Activated CD4-positive, alpha-beta T cell treated with anti-CD3 and anti-CD28 coated beads, Interleukin-10, Interleukin-2, amounts not matched to agents 100 ng/mL and 50 ng/mL, durations not matched to agents 16 hours and 8 hours (primary cell): ENCODE measurements around the gene KDELR3.

ENCODE experiments used
- DNase-seq: peaks from one replicate; pipeline ENCODE4 v3.0.0-alpha.2; 2020

Gene KDELR3

DNA sequence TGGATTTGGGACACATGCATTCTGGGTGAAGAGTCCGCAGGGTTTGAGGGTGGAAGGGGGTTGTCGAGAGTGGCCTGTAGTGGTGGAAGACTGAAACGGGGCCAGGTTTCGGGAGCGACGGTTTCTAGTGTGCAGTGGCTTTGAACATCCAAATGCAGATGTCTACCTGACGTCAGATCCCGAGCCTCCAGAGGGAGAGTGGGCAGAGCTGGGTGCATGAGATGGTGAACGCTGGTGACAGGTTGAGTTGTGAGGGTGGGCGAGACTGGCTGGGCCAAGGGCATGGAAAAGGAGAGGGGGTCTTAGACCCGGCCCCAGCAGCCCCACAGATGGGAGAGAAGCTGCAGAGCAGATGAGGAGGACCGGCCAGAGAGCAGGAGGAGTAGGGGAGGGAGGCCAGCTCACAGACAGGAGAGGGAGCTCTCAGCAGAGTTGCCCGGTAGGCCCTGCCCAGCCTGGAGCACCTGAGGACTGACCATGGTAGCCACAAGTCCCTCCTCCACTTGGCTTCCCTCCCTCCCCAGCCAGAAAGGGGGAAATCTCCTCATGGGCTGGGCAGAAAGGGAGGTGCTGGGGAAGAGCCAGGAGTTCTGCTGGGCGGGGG lies 27.0 kb upstream of the KDELR3 start:
- no peak for DNase-seq

DNA sequence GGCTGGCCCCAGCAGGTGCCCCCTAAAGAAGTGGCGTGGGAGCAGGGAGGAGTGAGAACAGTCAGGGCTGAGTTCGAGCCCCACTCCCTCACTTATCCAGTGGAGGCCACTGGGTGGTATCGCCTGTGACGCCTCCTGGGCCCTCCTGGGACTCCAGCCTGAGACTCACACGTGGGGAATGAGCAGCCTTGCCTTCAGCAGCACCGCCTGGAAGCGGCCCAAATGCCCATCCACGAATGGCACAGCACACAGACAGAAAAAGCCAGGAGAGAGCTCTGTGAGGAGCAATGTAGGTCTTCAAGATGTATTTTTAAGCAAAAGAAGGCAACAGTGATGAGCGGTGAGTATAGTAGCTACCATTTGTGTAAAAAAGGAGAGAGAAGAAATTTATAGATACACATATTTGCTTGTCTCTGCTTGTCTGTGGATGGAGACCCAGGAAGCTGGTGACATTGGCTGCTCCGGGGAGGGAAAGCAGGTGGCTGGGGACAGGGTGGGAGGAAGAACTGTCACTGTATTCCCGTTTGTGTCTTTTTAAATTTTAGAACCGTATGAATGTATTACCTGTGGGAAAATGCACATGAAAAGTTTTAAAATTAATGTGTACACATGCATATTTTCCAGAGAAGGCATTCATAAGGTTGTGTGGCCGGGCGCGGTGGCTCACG lies 26.1 kb upstream of the KDELR3 start:
- DNase-seq = no peak

DNA sequence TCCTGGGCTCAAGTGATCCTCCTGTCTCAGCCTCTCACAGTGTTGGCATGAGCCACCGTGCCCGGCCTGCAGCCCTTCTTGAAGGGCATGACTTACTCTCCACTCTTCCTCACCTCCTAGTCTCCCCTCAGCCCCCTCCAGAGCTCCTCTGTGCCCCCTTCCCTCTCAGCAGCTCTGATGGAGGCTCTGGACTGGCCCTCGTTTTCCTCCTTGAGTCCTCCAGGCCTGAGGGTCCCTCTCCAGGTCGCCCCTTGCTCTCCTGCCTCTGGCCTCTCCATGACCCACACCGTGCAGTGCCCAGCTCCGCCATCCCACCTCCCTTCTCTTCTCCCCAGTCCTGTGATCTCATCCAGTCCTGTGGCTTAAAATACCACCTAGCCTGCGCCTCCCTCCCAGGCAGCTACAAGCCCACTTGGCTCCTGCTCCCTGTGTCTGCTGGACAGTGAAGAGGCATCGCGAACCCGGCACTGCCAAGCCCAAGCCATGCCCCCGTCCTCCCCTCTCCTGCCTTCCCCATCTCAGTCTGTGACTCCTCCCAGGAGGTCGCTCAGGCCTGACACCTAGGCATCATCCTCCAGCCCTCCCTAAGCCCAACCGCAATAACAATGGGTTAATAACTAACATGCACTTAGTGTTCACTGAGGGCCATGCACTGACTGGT lies 24.8 kb upstream of the KDELR3 start:
- DNase-seq = no peak

DNA sequence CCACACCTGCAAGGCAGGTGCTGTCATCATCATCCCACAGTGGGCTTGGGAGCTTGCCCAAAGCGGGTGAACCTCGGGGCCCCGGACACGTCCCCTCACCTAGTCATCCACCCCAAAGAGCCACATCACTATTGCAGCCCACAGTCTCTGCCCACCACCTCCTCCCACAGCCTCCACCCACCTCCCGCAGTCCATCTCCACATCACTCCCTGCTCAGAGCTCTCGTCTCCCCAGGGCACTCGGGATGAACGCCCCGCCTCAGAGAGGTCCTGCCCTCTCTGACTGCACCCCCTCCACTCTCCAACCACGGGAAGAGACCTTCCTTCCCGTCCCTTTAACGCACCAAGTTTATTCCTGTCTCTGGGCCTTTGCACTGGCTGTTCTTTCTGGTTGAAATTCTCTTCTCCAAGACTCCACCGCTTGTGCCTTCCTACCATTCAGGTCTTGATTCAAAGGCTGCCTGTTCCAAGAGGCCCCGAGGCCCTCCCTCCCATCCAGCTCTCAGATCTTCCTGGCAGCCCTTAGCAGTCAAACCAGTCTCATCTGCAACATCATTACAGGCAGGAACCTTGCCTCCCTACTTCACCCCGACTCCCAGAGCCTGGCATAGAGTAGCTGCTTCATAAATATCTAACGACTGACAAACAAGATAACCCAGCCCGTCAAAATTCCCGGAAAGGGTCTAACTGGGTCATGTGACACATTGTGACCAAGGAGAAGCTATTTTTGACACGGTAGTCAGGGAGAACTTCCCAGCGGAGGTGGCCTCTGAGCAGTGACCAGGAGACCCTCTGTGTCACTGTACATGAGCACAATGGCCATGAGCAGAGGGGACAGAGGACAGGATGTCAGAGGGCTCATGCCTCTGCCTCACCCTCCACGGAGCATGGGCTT lies 24.0 kb upstream of the KDELR3 start:
- DNase-seq = no peak

DNA sequence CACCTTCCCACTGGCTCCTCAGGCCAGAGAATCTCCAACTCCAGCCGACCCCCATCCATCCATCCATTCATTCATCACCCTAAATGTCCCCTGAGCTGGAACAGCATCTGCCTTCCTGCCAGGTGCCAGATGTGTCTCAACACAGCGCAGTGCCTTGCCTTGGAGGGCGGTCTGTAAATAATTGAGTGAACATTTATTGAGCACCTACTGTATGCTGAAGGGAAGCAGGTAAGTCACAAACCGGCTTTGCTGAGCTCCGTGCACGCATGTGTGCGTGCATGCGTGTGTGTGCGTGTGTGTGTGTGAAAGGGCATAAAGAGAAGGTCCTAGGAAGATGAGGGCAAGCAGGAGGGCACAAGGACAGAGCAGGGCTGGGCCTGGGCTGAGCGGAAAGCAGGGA lies 23.1 kb upstream of the KDELR3 start:
- DNase-seq = no peak

DNA sequence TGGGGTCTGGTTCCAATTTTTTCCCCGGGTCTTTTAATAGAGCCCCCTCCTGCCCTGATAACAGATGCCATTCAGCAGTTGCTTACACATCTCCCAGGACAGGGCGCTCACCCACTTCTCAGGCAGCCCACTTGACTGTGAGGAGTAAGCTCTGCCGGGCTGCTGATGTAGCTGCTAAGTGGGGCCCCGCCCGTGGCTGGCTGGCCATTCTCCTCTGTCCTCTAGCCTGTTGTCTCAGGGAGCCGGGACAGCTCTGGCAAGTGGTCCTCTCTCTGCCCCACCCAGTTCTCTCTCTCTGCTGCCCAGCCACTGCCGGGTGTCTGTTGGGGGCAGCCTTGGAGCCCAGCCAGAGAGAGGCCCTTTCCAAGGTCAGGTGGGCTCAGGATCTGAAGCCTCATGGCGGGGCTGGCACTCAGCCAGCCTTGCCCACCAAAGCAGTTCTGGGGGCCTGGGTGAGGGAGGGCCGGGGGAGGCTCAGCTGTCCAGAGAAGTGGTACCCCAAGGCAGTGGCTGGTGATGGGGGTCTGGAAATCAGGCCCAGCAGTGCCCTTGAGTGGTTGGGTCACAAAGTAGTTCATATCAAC lies 21.8 kb upstream of the KDELR3 start:
- DNase-seq = no peak

DNA sequence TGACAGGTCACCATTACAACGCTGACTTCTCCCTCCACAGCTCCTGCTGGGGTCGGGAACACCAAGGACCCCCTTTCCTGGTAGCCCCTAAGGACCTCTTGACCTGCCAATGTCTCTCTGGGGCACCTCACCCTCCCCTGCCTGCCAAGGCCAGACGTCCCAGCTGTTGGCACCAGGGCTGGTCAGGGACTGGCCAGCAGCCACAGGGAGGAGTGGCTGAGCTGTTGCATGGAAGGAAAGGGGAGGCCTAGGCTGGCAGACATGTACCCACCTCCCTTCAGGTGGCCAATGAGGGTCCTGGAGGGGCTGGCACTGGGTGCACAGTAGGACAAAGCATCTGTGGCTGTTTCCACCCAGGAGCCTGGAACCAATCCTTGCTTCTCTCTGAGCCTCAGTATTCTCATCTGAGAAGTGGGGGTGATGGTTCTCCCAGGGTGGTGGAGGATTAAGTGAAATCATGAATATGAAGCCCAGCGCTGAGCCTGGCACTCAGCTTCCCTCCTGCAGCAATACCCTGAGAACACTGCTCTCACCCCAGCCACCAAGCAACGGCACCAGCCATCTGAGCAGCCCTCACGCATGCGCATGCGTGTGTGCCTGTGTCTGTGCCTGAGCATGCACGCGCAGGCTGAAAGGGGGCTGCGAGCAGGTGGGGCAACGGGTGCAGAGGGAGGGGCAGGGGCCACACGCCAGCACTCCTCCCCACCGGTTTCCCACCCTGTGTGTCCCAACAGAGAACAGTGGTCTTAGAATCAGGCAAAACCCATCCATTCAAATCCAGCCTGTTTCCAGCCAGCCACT lies 18.8 kb upstream of the KDELR3 start:
- no peak for DNase-seq

DNA sequence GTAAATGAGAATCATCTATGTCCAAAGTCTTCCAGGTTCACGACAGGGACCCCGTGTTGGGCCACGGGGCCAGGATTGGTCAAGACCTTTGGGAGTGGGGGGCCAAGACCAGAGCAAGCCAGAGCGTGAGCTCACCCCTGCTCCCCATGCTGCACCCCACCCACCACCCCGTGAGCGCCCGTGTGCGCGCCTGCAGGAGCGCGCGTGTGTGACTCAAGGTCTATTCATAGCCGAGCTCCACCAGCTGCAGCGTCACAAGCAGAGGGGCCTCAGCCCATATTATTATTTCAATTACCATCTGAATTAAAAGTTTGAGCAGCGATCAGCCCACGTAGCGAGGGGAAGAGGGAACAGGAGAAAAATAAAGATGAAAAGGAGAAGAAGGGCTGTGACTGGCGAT lies 18.1 kb upstream of the KDELR3 start:
- DNase-seq = no peak

DNA sequence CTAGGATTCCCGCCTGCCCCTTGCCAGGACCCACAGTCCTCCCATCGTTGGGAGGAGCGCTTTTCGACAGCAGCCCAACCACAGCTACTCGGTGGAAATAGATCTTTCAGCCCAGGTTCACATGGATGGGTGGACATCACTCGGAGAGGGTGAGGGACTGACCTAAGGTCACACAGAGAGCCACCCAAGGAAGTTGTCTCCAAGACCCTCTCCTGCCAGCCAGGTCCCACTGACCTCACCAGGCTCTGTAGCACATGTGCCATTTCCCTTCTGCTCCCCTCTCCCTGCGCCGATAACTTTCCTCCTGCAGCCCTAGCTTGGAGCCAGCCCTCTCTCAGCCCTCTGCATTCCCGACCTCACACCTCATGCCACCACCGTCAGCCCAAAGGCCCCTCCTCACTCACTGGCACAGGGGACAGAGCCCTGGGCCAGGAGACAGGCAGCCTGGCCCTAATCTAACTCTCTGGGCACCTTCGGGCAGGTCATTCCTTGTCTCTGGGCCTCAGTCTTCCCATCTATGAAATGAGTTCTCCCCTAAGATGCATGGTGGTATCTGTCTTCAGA lies 17.6 kb upstream of the KDELR3 start:
- no peak for DNase-seq

DNA sequence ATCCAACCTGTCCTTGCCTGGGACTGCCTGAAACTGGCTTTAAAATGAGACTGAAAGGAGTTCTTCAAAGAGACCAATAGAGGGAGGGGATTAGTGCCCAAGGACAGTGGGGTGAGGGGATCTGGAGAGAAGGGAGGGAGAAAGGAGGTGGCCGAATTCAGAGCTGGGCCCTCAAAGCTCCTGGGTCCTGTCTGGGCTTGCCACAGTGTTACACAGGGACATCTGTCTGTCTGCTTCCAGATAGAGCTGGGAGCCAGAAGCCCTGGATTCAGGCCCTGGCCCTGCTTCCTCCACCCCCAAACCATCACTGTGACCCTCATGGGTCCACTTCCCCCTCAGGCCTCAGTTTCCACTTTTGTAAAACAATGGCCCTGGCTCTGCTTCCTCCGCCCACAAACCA lies 16.5 kb upstream of the KDELR3 start:
- DNase-seq = no peak

DNA sequence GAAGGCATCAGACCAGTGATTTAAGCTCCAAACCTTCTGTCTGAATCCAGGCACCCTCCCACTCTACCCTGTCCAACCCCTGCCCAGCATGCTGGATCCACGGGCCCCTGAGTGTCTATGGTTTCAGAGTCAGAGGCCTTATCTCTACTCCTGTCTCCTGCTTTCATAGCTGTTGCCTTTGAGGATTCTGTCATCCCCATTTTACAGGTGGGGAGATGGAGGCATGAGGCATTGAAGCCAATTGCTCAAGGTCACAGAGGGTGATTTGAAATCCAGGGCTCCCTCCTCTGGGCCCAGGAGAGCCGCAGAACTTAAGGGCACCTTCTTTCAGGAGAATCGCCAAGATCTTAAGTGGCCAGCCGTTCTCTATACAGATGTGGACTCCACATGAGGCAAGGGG lies 16.0 kb upstream of the KDELR3 start:
- no peak for DNase-seq

DNA sequence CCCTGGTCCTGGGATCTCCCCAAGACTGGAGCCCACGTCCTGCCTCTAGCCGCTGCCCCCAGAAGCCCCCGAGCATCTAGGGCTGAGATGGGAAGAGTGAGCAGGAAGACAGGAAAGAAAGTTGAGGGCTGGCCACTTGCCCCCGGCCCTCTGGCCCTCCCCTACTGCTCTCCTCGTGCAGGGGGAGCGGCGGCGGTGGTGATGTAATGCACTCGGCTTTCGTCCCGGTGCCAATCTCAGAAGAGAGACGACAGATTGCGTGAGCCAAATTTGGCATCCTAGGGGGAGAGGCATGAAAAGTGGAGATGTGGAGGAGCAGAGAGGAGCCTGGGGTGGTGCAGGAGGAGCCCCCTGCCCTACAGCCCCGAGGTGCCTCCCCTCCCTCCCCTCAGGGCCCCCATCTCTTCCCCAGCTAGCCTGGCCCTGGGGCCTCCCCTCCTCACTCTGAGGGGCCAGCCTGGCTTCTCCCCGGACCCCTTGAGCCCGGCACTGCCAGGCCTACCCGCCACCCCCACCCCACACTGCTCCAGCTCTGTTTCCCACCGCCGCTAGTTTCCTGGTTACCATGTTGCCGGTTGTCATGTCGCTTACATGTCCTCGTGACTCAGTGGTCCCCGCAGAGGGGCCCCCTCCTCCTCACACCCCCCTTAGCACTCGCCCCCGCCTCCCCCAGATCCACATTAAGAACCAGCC lies 15.4 kb upstream of the KDELR3 start:
- DNase-seq = no peak

DNA sequence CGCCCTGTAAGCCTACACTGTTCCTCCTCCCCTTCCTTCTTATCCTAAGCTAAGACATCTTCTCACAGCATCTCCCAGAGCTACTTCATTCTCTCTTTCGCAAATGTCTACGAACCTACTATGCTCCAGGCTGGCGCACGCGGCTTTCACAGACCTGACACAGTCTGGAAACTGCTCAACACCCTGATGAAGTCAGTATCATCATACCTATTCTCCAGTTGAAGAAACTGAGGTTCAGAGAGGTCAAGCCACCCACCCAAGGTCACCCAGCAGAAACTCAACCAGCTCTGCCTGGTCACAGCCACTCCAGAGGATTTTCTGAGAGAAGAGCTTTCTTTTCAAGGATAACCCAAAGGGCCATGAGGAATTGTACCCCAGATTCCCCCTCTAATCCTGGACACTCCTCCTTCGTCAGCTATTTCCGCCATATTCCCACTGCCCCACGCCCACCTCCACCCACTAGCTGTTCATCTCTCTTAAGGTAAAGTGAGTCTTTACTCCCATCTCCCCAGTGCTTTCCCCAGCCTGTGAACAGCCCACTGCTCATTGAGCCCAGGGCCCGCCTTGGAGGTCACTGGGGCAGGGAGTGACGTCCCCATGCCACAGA lies 14.7 kb upstream of the KDELR3 start:
- DNase-seq = no peak

DNA sequence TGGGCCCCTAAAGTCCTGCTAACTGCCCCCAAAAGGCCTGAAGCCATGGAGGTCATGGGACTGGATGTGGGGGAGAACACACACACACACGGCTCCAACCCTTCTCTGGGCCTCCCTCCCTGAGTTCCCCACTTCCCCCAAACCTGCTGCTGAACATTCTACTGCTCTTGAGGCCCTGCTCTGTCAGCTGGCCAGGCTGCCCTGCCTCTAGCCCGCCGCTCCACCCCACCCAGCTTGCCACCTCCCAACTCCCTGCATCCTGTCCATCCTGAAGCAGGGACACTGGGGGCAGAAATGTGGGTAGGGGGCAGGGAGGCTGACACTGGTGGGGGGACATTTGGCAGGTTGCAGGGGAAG lies 13.9 kb upstream of the KDELR3 start:
- DNase-seq = no peak

DNA sequence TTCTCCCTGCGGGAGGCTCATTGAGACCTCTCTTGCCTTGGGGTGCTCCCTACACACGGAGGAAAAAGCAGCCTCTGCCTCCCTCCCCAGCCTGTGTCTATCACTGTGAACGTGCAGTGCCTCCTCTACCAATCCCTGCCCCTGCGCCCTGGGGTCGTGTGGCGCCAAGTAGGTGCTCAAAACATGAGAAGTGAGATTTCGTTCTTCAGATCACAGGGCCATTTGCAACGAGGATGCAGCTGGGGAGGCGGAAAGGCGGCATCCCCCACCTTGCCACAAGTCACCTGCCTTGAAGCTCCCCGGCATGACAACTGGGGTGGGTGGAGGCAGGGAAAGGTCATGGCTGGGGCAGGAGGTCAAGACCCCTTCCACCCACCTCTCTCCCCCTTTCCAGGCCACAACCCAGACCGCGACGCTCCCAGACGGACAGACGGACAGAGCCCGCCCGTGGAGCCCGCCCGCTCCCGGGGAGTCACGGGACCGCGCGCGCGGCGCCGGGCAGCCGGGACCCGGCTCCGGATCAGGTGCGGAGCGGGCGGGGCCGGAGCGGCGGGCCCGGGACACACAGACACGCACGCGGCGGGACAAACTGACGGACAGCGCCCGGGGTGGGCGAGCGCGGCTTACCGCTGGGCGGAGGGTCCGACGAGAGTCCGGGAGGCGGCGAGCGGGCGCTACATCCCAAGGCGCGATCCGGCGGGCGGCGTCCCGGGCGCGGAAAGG lies 13.4 kb upstream of the KDELR3 start:
- DNase-seq = no peak

DNA sequence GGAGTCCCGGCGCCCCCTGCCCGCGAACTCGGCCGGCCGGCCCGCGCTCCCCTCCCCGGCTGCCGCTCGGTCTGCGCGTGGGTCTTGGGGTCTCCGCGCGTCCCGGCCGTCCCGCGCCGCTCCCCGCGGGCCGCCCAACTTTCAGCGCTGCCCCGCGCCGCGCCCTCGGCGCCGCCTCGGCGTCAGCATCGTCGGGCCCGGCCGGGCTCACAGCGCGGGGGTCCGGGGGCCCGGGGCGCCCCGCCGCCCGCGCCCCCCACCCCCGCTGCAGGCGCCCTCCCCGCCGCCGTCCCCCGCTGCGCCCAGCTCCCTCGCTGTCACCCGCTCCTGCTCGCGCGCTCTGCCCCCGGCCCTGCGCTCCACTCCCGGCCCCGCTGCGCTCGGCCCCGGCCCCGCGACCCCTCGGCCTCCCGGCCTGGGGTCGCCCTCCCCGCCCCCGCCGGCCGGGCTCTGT lies 12.8 kb upstream of the KDELR3 start, which contains the start of gene KCNJ4:
Gene KCNJ4 (minus strand): TSS at position 124 of the 454 bp plus-strand sequence. CDS start 27,067 bp downstream, outside the sequence.
- no peak for DNase-seq

DNA sequence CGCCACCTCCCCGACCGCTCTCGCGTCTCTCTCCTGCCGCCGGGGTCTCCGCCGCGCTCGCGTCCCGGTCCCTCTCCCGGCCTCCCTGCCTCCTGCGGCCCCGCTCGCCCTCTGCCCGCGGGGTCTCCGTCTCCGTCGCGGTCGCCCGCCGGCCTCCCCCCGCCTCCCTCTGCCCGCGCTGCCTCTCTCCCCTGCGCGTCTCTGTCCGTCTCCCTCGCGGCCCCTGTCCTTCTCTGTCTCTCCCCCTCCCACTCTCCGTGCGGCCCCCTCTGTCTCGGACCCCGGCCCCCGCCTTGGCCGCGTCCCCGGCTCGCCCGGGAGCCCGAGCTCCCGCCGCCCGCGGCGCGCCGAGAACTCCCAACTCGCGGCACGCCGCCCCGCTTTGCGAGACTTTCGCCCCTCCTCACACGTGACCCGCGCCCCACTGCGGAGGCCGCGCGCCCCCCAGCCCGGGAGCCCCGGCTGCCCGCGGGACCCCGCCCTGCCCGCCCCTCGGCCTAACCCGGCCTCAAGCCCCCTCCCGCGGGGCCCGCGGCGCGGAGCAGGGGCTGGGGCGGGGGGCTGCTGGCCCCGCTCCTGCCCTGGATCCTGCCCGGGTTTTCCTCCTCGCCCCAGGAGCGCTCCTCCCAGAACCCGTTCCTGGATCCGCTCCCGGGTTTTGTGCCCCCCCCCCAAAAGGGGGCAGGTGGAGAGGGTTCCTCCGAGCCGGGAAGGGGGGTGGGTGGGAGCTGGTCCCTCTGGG lies 12.2 kb upstream of the KDELR3 start:
- DNase-seq = no peak

DNA sequence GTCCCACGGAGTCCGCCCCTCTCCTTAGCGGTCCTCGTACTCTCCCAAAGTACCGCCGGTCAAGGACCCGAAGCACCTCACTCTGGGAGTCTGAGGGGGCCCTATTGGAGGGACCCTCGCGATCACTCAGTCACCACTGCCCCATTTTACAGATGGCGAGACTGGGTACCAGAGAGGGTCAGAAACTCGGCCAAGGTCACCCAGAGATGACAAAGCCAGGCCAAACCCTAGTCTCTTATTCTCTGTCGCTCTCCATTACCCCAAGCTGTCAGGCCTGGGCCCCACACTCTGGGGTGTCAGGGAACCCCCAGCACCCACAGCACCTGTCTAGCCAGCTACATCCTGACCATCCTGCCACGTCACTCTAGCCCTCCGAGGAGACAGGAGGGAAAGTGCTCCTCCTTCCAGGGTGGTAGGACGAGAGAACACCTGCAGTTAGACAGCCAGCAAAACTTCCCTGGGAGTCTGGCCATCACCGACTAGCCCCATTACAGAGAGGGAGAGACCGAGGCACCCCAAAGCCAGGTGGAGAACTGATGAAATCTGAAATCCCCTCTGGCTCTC lies 11.5 kb upstream of the KDELR3 start:
- DNase-seq = no peak
